ENCODE measurements around the gene PCSK1.
A peak's percentile ranks its signal among the peaks of the same experiment; 100 is the strongest.

PCSK1 gene

DNA sequence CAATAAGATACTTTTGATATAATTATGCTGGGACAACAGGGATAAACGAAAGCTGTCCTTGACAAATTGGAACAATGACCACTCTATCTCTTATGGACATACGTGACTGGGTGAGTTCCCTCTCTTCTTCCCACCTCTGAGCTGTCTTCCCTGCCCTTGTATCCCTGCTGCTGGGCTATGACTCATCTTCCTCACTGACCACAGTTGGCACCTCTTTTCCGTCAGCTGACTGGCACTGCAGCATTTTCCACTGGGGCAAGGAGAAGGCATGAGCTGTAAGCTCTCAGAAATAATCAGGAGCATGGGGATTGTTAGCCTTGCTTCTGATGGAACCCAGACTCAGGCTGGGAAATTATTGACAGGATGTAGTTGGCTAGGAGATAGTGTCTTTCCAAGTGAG, 48.7 kb downstream of the PCSK1 start:
- no peak overlapping the region for H3K4me3 ChIP-seq (replicated peaks in 1 of 2; ENCODE audit: low read depth in 2 of 2, low read length in 2 of 2)
- peak; percentile 72 to 74 for DNase-seq (ENCODE audit: low read depth in 2 of 2)
- TF ChIP-seq, protein P1, sequence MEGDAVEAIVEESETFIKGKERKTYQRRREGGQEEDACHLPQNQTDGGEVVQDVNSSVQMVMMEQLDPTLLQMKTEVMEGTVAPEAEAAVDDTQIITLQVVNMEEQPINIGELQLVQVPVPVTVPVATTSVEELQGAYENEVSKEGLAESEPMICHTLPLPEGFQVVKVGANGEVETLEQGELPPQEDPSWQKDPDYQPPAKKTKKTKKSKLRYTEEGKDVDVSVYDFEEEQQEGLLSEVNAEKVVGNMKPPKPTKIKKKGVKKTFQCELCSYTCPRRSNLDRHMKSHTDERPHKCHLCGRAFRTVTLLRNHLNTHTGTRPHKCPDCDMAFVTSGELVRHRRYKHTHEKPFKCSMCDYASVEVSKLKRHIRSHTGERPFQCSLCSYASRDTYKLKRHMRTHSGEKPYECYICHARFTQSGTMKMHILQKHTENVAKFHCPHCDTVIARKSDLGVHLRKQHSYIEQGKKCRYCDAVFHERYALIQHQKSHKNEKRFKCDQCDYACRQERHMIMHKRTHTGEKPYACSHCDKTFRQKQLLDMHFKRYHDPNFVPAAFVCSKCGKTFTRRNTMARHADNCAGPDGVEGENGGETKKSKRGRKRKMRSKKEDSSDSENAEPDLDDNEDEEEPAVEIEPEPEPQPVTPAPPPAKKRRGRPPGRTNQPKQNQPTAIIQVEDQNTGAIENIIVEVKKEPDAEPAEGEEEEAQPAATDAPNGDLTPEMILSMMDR (IDR thresholded peaks at IDR 0.05; ENCODE audit: low read depth, low read length) = no peak

- TF ChIP-seq, protein P1 (IDR thresholded peaks at IDR 0.05; ENCODE audit: low read depth, low read length) = no peak
- no peak overlapping the region for H3K4me3 ChIP-seq (replicated peaks in 1 of 2; ENCODE audit: low read depth in 2 of 2, low read length in 2 of 2)
- DNase-seq (ENCODE audit: low read depth in 2 of 2) = no peak
Measured at GRCh38 chr5:96381526-96381925, 51.5 kb downstream of the PCSK1 start.

GRCh38 chr5:96379896-96380295, 53.2 kb downstream of the PCSK1 start:
- TF ChIP-seq, protein P1 (IDR thresholded peaks at IDR 0.05; ENCODE audit: low read depth, low read length) = no peak
- H3K4me3 ChIP-seq (replicated peaks in 1 of 2; ENCODE audit: low read depth in 2 of 2, low read length in 2 of 2) = no peak overlapping the region
- no peak for DNase-seq (ENCODE audit: low read depth in 2 of 2)

GRCh38 chr5:96377597-96377996, 55.5 kb downstream of the PCSK1 start:
- no peak for DNase-seq (ENCODE audit: low read depth in 2 of 2)
- TF ChIP-seq, protein P1 (IDR thresholded peaks at IDR 0.05; ENCODE audit: low read depth, low read length) = no peak
- no peak overlapping the region for H3K4me3 ChIP-seq (replicated peaks in 1 of 2; ENCODE audit: low read depth in 2 of 2, low read length in 2 of 2)

DNA sequence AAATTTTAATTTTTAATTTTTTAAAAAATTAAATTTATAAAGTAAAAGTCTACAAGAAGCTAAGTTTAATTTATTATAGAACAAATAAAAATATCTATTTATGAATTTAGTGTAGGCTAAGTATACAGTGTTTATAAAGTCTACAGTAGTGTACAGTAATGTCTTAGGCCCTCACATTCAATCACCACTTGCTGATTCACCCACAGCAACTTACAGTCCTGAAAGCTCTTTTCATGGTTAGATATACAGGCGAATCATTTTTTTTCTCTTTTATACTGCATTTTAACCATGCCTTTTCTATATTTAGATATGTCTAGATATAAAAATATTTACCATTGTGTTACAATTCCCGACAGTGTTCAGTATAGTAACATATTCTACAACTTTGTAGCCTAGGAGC, 55.9 kb downstream of the PCSK1 start:
- peak in 1 of 2 donors; percentile 26 for DNase-seq (ENCODE audit: low read depth in 2 of 2)
- TF ChIP-seq, protein P1 (IDR thresholded peaks at IDR 0.05; ENCODE audit: low read depth, low read length) = no peak
- no peak overlapping the region for H3K4me3 ChIP-seq (replicated peaks in 1 of 2; ENCODE audit: low read depth in 2 of 2, low read length in 2 of 2)

DNA sequence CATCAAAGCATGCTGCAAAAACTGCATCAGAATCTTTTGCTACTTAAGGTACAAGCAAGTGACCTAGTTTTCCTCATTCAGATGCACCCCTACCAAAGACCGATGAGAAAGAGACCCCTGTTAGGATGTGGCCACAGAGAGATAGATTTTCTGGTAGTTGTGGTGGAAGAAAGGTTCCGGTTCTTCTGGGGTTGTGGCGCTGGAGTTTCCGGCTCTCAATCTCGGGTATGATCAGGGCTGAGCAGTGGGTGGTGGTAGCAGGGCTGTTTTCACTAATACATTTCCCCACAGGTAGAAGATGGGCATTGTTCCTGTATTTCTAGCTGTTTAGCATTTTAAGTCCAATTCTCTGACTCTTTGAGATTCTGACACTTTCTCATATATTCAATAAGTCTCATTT, 58.4 kb downstream of the PCSK1 start:
- TF ChIP-seq, protein P1 (IDR thresholded peaks at IDR 0.05; ENCODE audit: low read depth, low read length) = no peak
- no peak overlapping the region for H3K4me3 ChIP-seq (replicated peaks in 1 of 2; ENCODE audit: low read depth in 2 of 2, low read length in 2 of 2)
- DNase-seq (ENCODE audit: low read depth in 2 of 2) = no peak

- TF ChIP-seq, protein P1 (IDR thresholded peaks at IDR 0.05; ENCODE audit: low read depth, low read length) = no peak
- DNase-seq (ENCODE audit: low read depth in 2 of 2) = no peak
- H3K4me3 ChIP-seq (replicated peaks in 1 of 2; ENCODE audit: low read depth in 2 of 2, low read length in 2 of 2) = no peak overlapping the region
Measured at GRCh38 chr5:96373381-96373733, 59.7 kb downstream of the PCSK1 start.

Data from cardiac fibroblast (primary cell).